SK-N-SH treated with all-trans-retinoic acid at 6 μM for 48 hours (cell line): ENCODE data around the gene ULK1.

Source experiments
- ATAC-seq: fragments of 200-7000 bp; cut with Tn5 transposase; 3 replicates; pipeline ENCODE4 v1.9.1; 2020; ENCODE audit warnings: mild to moderate bottlenecking, moderate library complexity
- ARNTL ChIP-seq: fragments of 450-650 bp; formaldehyde crosslinking; IDR thresholded peaks from 2 replicates; pipeline ENCODE4 v1.5.0; 2020; ENCODE audit warnings: low read depth, mild to moderate bottlenecking, moderate library complexity, borderline replicate concordance
- BACH2 ChIP-seq: fragments of 250-450 bp; sonication (Bioruptor Pico); IDR thresholded peaks from 2 replicates; pipeline ENCODE4 v1.9.0; 2021; ENCODE audit warnings: mild to moderate bottlenecking, borderline replicate concordance
- CSRNP3 ChIP-seq: fragments of 250-450 bp; sonication (Bioruptor Pico); IDR thresholded peaks from 2 replicates; pipeline ENCODE4 v1.5.1; 2021; ENCODE audit warnings: mild to moderate bottlenecking, moderate library complexity
- ESRRG ChIP-seq: fragments of 250-450 bp; sonication (Bioruptor Pico); IDR thresholded peaks from 2 replicates; pipeline ENCODE4 v1.6.1; 2021; ENCODE audit warnings: mild to moderate bottlenecking
- GLIS3 ChIP-seq: fragments of 250-450 bp; sonication (Bioruptor Pico); IDR thresholded peaks from 2 replicates; pipeline ENCODE4 v1.5.0; 2020; ENCODE audit warnings: mild to moderate bottlenecking, moderate library complexity
- ISL1 ChIP-seq: fragments of 250-450 bp; sonication (Bioruptor Pico); IDR thresholded peaks from 2 replicates; pipeline ENCODE4 v2.1.2; 2022; ENCODE audit warnings: mild to moderate bottlenecking, moderate library complexity
- OSR1 ChIP-seq: fragments of 250-450 bp; sonication (Bioruptor Pico); IDR thresholded peaks from 2 replicates; pipeline ENCODE4 v1.8.0; 2022; ENCODE audit warnings: moderate library complexity, mild to moderate bottlenecking, inconsistent platforms
- PATZ1 ChIP-seq: fragments of 250-450 bp; sonication (Bioruptor Pico); IDR thresholded peaks from 2 replicates; pipeline ENCODE4 v1.8.0; 2020; ENCODE audit warnings: mild to moderate bottlenecking, moderate library complexity, borderline replicate concordance
- PPARA ChIP-seq: fragments of 250-450 bp; sonication (Bioruptor Pico); IDR thresholded peaks from 2 replicates; pipeline ENCODE4 v1.5.0; 2020; ENCODE audit warnings: mild to moderate bottlenecking, borderline replicate concordance
- RARB ChIP-seq: fragments of 250-450 bp; sonication (Bioruptor Pico); IDR thresholded peaks from 2 replicates; pipeline ENCODE4 v1.8.0; 2021; ENCODE audit warnings: mild to moderate bottlenecking, moderate library complexity
- SNAI2 ChIP-seq: fragments of 250-450 bp; sonication (Bioruptor Pico); IDR thresholded peaks from 2 replicates; pipeline ENCODE4 v1.5.0; 2020; ENCODE audit warnings: mild to moderate bottlenecking, moderate library complexity
- TOX ChIP-seq: fragments of 250-450 bp; sonication (Bioruptor Pico); IDR thresholded peaks from 2 replicates; pipeline ENCODE4 v1.8.0; 2021; ENCODE audit warnings: mild to moderate bottlenecking, moderate library complexity, borderline replicate concordance
- TSHZ2 ChIP-seq: fragments of 250-450 bp; sonication (Bioruptor Pico); IDR thresholded peaks from 2 replicates; pipeline ENCODE4 v1.5.0; 2020; ENCODE audit warnings: mild to moderate bottlenecking, moderate library complexity
- ZC3H10 ChIP-seq: fragments of 250-450 bp; sonication (Bioruptor Pico); IDR thresholded peaks from 2 replicates; pipeline ENCODE4 v1.5.1; 2021; ENCODE audit warnings: mild to moderate bottlenecking, moderate library complexity
- ZFP3 ChIP-seq: fragments of 250-450 bp; sonication (Bioruptor Pico); IDR thresholded peaks from 2 replicates; pipeline ENCODE4 v1.5.0; 2020; ENCODE audit warnings: mild to moderate bottlenecking, moderate library complexity
- ZFP30 ChIP-seq: fragments of 450-650 bp; formaldehyde crosslinking; IDR thresholded peaks from 2 replicates; pipeline ENCODE4 v1.5.0; 2022; ENCODE audit warnings: mild to moderate bottlenecking, moderate library complexity
- ZNF565 ChIP-seq: fragments of 450-650 bp; formaldehyde crosslinking; conservative IDR thresholded peaks from 2 replicates; pipeline ENCODE4 v1.5.0; 2020; ENCODE audit warnings: low read depth, mild to moderate bottlenecking, moderate library complexity
- ZNF70 ChIP-seq: fragments of 450-650 bp; formaldehyde crosslinking; IDR thresholded peaks from 2 replicates; pipeline ENCODE4 v1.5.0; 2020; ENCODE audit warnings: mild to moderate bottlenecking, moderate library complexity
- TF ChIP-seq, protein P1 (sequence below): fragments of 250-450 bp; sonication (Bioruptor Pico); IDR thresholded peaks from 2 replicates; pipeline ENCODE4 v1.5.1; 2020; ENCODE audit warnings: low read depth, mild to moderate bottlenecking, moderate library complexity
- TF ChIP-seq, protein P2 (sequence below): fragments of 250-450 bp; sonication (Bioruptor Pico); IDR thresholded peaks from 2 replicates; pipeline ENCODE4 v1.8.0; 2021; ENCODE audit warnings: low read depth, mild to moderate bottlenecking, moderate library complexity, borderline replicate concordance

The ULK1 gene

DNA sequence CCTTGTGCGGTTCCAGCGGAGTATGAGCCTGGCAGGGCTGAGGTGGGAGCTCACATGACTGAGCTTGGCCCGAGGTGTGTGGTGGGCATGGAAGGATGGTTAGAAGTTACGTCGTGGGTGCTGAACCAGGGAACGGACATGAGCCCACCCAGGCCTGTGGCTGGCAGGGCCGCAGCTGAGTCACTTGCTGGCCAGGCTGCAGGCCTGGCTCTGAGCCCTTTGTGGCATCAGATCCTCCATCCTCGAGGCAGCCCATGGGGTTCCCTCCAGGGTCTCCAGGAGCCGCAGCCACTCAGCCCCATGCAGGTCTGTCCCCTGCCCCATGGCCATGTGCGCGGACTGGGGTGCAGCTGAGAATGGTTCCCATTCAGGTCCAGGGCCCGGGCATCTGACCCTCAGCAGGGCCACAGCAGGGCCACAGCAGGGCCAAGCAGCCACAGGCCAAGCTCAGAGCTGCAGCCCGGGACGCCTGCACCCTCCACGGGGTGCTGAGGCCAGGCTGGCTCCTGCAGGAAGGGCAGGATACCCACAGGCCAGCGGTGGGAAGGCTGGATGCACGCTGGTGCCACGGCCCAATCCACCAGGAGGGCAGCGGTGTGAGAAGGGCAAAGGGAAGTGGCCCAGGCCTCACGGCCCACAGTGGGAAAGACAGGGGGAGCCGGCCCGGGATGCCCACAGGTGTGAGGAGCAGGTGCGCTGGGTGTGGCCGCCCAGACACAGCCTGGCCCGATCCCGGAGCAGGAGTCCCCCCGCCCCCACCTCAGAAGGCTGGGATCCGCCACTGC is 26.3 kb upstream of the ULK1 start (continued):
- TF ChIP-seq, protein P1, sequence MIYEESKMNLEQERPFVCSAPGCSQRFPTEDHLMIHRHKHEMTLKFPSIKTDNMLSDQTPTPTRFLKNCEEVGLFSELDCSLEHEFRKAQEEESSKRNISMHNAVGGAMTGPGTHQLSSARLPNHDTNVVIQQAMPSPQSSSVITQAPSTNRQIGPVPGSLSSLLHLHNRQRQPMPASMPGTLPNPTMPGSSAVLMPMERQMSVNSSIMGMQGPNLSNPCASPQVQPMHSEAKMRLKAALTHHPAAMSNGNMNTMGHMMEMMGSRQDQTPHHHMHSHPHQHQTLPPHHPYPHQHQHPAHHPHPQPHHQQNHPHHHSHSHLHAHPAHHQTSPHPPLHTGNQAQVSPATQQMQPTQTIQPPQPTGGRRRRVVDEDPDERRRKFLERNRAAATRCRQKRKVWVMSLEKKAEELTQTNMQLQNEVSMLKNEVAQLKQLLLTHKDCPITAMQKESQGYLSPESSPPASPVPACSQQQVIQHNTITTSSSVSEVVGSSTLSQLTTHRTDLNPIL (CRISPR knock-in tag) = no peak

DNA sequence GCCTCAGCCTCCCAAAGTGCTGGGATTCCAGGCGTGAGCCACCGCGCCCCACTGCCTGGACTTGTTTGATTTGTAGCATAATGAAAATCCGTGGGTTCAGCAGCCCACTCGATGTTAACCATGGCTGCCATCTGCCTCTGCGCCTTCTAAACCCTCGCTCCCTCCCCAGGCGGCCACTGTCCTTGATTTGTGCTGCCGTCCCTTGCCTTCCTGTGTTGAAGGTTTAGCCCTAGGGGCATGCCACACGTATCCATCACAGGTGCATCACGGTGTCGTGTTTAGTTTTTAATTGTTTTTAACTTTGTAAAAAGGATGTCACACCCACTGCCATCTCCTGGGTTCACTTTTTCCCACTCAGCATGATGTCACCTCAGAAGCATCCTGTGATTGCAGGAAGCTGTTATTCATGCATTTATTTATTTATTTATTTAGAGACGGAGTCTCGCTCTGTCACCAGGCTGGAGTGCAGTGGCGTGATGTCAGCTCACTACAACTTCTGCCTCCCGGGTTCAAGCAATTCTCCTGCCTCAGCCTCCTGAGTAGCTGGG is 24.5 kb upstream of the ULK1 start:
- TF ChIP-seq PATZ1 (CRISPR knock-in tag) (no peak), OSR1 (no peak), ARNTL (CRISPR knock-in tag) (no peak), RARB (CRISPR knock-in tag) (no peak), PPARA (CRISPR knock-in tag) (no peak), GLIS3 (no peak), ISL1 (CRISPR knock-in tag) (no peak), ESRRG (CRISPR knock-in tag) (no peak), SNAI2 (CRISPR knock-in tag) (no peak), TOX (CRISPR knock-in tag) (no peak), BACH2 (CRISPR knock-in tag) (no peak), ZFP30 (CRISPR knock-in tag) (no peak), ZFP3 (CRISPR knock-in tag) (no peak)
- TF ChIP-seq, protein P2, sequence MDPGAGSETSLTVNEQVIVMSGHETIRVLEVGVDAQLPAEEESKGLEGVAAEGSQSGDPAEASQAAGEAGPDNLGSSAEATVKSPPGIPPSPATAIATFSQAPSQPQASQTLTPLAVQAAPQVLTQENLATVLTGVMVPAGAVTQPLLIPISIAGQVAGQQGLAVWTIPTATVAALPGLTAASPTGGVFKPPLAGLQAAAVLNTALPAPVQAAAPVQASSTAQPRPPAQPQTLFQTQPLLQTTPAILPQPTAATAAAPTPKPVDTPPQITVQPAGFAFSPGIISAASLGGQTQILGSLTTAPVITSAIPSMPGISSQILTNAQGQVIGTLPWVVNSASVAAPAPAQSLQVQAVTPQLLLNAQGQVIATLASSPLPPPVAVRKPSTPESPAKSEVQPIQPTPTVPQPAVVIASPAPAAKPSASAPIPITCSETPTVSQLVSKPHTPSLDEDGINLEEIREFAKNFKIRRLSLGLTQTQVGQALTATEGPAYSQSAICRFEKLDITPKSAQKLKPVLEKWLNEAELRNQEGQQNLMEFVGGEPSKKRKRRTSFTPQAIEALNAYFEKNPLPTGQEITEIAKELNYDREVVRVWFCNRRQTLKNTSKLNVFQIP (CRISPR knock-in tag) = no peak
- ATAC-seq = peak; percentile 68

DNA sequence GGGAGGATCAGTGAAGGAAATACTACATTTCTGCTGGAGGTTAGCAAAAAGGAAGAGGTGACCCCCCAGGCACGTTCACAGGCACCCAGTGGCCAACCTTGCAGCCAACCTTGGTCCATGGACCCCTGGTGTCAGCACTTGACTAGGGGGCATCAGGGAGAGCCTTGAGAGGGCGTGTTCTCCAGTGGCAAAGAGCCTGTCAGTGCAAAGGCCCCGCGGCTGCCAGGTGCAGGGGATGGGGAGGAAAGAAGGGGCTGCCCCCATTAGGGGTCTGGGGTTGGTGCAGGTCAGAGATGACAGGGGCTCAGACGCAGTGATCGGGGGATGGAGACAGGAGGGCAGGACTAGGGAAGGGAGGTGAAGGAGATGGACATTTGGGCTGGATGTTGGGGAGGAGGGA is 22.7 kb upstream of the ULK1 start:
- TF ChIP-seq ZFP3 (CRISPR knock-in tag) (no peak), ISL1 (CRISPR knock-in tag) (no peak), GLIS3 (no peak), PPARA (CRISPR knock-in tag) (no peak), SNAI2 (CRISPR knock-in tag) (no peak), ZC3H10 (CRISPR knock-in tag) (no peak), ZNF565 (CRISPR knock-in tag) (no peak), TOX (CRISPR knock-in tag) (no peak), TSHZ2 (CRISPR knock-in tag) (no peak), ZFP30 (CRISPR knock-in tag) (no peak), ZNF70 (CRISPR knock-in tag) (no peak), ARNTL (CRISPR knock-in tag) (no peak), BACH2 (CRISPR knock-in tag) (no peak), CSRNP3 (CRISPR knock-in tag) (no peak), OSR1 (no peak)
- TF ChIP-seq, protein P1 (CRISPR knock-in tag) = no peak
- TF ChIP-seq, protein P2 (CRISPR knock-in tag) = no peak
- no peak for ATAC-seq
